Measurements from ENCODE around the gene ANAPC15.

- TF ChIP-seq CTCF (IDR thresholded peaks at IDR 0.05) (no peak), POLR2A (IDR thresholded peaks at IDR 0.05) (no peak)
Measured at GRCh38 chr11:72072348-72072747, 40.1 kb downstream of the ANAPC15 start.

Data from prostate gland (tissue), 2 donors.